GM21360 (cell line): ENCODE results near the gene C10orf90.

Experiments
- ATAC-seq: cut with Tn5 transposase; IDR thresholded peaks from one replicate; pipeline ENCODE4 v1.9.1; 2021; ENCODE audit warnings: mild to moderate bottlenecking, moderate library complexity; ENCODE audit not compliant: unreplicated experiment

C10orf90 gene

GRCh38 chr10:126476246-126476645, 194.2 kb downstream of the C10orf90 start:
- ATAC-seq = no peak

DNA sequence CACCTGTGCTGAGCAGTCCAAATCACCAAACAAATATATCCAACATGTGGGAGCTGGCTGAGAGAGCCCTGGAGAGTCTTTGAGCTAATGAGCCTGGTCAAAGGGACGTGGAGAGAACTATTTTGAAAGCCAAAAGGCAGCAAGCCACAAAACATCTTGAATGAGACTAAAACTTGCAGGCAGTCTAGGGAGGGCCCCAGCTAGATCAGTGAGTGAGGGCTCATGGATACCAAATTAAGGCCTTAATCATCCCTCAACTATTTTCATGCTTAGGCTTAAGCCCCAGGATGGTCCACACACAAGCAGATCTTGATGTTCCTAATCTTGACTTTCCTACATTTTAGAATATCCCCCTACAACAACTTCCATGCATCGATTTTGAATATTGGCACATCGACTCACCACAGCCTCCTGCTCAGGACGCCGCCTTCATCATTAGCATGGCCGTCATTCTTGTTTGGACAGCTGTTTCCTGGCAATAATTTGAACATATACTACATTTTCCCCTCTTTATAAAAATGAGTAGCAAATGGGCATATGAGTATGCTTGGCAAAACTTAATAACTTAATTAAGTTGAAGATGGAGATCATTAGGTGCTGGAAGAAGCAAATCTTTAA, 195.3 kb downstream of the C10orf90 start:
- no peak for ATAC-seq

- ATAC-seq = no peak
Measured at GRCh38 chr10:126474031-126474430, 196.5 kb downstream of the C10orf90 start.

DNA sequence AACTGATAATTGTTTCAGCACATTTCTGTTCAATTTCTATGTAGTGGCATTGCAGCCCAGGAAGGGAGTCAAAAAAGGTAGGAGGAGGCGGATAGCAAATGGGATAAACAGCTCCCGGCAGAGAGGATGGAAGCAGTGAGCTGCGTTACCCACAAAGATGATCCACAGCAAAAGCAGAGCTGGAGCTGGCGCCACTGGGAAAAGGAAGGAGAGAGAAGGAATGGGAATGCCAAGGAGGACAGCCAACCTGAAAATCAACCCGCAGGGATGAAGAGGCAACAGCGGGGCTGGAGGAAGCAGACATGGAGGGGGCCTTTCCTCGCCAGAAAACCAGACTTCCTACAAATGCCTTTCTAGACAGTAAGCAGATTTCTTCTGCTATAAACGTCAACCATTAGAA, 199.5 kb downstream of the C10orf90 start:
- ATAC-seq = no peak

- no peak for ATAC-seq
Measured at GRCh38 chr10:126469692-126470091, 200.8 kb downstream of the C10orf90 start.

DNA sequence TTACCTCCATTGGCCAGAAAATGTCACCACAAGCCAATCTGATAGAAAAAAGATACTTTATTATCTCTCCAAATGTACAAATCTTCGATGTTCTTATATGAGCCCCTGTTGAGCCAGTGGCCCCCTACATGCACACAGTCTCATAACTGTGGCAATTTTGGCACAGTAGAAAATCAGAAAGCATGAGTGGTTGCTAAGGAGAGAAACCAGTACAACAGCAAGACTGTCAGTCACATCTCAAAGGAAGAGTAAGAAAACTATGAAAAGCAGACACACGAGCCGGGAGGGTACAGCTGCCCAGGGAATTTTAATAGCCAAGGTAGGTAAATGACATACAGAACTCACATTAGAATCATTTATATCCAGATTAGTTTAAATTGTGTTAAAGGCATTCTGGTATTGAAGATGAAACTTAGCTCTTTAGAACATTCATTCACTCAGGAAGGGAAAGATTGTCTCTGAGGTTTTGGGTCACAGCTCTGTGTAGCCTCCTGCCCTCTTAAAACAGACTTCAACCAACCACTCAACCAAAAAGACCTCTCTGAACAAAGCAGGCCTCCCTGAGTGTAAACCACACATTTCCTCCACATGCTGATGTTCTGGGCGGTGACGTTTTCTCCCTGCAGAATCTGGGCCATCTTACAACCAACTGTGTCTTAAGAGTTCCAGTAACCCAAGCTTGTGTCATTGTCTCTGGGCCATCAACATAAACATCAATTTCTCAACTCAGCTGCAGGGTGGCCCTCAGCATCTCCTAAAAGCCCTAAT, 201.4 kb downstream of the C10orf90 start:
- no peak for ATAC-seq

DNA sequence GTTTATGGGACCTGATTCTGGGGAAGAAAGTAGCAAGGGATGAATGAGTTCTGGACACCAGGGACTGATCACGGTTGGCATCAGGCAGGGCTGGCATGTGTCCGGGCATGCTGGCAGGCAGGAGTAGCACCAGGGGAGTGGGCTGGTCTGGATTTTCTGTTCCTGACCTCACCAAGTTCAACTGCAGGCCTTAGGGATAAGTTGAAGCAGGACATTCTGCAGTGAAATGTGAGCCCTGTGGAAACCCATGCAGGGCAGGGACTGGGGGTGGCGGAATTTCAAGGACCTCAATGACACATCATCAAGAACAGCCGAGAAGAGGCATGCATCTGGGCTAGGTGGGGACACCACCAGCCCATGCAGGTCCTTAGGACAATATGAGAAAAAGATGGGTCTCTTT, 202.0 kb downstream of the C10orf90 start:
- no peak for ATAC-seq

GRCh38 chr10:126465771-126466170, 204.7 kb downstream of the C10orf90 start:
- ATAC-seq = no peak

DNA sequence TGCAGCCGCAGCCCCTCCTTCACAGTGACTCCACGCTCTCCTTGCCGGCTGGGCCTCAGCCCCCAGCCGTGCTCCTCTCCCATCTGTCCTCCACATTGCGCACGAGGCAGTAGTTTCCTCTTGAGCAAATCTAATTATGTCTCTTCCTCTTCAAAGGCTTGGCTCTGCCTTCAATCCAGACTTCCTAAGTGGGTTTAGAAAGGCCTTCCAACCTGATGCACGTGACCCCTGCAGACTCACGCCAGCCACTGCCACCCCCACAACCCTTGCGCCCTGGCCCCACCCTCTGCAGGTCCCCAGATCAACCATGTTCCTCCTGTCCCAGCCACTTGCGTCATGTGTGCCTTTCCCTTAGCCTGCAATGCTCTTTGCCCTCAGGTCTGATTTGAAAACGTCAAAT, 207.2 kb downstream of the C10orf90 start:
- ATAC-seq = no peak

GRCh38 chr10:126461289-126461940, 209.1 kb downstream of the C10orf90 start:
- no peak for ATAC-seq

GRCh38 chr10:126459878-126460481, 210.5 kb downstream of the C10orf90 start:
- ATAC-seq = no peak

DNA sequence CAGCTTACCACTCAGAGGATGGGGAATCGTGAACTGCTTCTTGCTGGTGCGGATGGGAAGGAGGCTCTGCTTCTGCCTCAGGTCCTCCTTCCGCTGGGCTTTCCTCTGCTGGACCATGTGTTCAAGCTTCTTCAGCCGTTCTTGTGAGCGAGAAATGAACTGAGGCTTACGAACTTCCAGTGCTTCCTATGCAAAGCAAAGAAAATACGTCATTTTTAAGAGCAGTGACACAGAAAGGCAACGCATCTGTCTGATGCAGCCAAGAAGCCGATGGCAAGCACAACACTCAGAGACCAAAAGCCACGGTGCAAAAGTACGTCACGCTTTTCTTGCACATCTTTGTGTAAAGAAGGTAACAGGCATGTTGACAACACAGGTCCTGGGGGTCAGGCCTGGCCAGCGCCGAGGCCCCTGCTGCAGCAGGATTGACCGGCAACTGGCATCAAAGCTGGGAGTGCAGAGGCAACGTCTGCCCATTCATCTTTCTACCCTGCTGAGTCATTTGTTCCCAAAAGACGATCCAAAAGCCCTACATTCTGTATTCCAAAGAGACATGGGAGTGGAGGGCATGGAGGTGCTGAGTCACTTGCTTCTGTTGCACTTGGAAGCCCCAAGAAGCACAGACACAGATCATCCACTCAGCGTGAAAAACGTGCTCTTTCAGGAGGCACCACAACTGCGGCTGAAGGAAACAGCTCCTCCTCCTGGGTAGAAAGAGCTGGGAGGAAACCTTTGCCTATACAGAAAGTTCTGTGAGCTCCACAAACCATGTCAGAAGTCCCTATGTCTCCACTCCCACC, 211.3 kb downstream of the C10orf90 start:
- ATAC-seq = no peak

GRCh38 chr10:126458466-126458865, 212.0 kb downstream of the C10orf90 start:
- ATAC-seq = no peak

DNA sequence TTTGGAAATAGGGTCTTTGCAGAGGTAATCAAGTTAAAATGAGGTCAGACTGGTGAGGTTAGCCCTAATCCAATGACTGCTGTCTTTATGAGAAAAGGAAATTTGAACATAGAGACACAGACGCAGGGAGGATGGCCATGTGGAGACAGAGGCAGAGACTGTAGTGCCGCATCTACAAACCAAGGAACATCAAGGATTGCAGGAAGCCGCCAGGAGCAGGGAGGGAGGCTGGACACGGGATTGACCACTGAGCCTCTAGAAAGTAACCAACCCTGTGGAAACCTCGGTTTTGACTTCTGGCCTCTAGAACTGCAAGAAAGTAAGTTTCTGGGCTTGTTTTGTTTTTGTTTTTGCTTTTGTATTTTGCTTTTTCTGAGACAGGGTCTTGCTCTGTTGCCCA, 213.9 kb downstream of the C10orf90 start:
- ATAC-seq = no peak

GRCh38 chr10:126455766-126456405, 214.6 kb downstream of the C10orf90 start:
- no peak for ATAC-seq

GRCh38 chr10:126455036-126455765, 215.3 kb downstream of the C10orf90 start:
- ATAC-seq = no peak

- ATAC-seq = no peak
Measured at GRCh38 chr10:126454045-126454751, 216.3 kb downstream of the C10orf90 start.

DNA sequence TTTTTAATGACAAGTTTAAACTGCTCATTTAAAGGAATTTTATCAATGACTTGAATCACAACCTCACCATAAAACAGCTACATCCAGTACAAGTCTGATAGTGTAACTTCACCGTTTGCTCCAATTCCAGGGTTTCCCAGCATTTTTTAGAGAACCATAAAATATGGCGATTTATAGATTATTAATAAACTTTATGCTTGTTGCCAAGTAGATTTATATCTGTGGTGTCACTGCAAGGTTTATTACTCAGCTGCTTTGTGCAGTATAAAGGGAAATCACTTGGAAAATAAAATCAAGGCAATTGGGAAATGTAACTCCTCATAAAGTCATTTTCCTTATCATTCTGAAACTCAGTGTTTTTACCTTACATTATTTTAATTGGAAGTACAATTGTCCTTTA, 218.2 kb downstream of the C10orf90 start:
- ATAC-seq = no peak

GRCh38 chr10:126448091-126448490, 222.4 kb downstream of the C10orf90 start:
- no peak for ATAC-seq
